ENCODE measurements around the gene ZNF197. TPM values are rescaled to one million over a fixed set of nuclear protein-coding genes. Genes with fewer than 3 reads are reported as not detected.

The ZNF197 gene
- total and polyA plus RNA-seq, 4 donors: 2.4 to 10.6 (median 5.9) TPM

DNA sequence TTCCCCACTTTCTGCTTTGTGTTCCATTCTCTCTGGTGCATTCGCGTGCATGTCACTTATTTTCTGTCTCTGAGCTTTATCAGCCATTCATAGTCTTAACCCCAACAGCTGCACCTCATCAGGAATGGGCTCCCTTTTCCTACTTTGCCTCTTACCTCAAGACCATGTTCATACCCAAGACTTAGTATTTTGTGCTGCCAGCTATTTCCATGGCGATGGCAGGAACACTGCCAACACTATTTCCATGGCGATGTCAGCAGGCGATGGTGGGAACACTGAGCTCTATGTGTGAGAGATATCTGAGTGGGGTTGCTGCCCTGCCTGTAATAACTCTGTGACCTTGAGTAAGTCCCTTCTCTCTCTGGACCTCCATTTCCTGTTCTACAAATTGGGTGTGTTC, 29.2 kb downstream of the ZNF197 start (continued):
- TF ChIP-seq, protein P1, sequence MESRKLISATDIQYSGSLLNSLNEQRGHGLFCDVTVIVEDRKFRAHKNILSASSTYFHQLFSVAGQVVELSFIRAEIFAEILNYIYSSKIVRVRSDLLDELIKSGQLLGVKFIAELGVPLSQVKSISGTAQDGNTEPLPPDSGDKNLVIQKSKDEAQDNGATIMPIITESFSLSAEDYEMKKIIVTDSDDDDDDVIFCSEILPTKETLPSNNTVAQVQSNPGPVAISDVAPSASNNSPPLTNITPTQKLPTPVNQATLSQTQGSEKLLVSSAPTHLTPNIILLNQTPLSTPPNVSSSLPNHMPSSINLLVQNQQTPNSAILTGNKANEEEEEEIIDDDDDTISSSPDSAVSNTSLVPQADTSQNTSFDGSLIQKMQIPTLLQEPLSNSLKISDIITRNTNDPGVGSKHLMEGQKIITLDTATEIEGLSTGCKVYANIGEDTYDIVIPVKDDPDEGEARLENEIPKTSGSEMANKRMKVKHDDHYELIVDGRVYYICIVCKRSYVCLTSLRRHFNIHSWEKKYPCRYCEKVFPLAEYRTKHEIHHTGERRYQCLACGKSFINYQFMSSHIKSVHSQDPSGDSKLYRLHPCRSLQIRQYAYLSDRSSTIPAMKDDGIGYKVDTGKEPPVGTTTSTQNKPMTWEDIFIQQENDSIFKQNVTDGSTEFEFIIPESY (IDR thresholded peaks at IDR 0.05): no peak
- TF ChIP-seq EGR1 (IDR thresholded peaks at IDR 0.05; ENCODE audit: low read depth in 2 of 2) (no peak), SP1 (IDR thresholded peaks at IDR 0.05) (no peak), JUND (IDR thresholded peaks at IDR 0.05) (no peak), YY1 (IDR thresholded peaks at IDR 0.05) (no peak), FOXA1 (IDR thresholded peaks at IDR 0.05) (no peak), TAF1 (conservative IDR thresholded peaks at IDR 0.05) (no peak), FOXA2 (IDR thresholded peaks at IDR 0.05) (no peak), RXRA (IDR thresholded peaks at IDR 0.05) (no peak)
- TF ChIP-seq, protein P2, sequence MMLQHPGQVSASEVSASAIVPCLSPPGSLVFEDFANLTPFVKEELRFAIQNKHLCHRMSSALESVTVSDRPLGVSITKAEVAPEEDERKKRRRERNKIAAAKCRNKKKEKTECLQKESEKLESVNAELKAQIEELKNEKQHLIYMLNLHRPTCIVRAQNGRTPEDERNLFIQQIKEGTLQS (IDR thresholded peaks at IDR 0.05): no peak
- TF ChIP-seq, protein P3, sequence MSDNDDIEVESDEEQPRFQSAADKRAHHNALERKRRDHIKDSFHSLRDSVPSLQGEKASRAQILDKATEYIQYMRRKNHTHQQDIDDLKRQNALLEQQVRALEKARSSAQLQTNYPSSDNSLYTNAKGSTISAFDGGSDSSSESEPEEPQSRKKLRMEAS (IDR thresholded peaks at IDR 0.05): no peak

DNA sequence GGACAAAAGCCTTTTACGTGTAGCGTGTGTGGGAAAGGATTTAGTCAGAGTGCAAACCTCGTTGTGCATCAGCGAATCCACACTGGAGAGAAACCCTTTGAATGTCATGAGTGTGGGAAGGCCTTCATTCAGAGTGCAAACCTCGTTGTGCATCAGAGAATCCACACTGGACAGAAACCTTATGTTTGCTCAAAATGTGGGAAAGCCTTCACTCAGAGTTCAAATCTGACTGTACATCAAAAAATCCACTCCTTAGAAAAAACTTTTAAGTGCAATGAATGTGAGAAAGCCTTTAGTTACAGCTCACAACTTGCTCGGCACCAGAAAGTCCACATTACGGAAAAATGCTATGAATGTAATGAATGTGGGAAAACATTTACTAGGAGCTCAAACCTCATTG, 34.2 kb downstream of the ZNF197 start:
- Histone ChIP-seq H3K9me3 (ENCODE audit: control insufficient read depth in 4 of 4, low read length in 3 of 4) (peaks cover 22 to 42% (median 33%) of the 10 kb centered on the region in 4 donors), H3K4me3 (ENCODE audit: low read depth in 1 of 3, low read length in 3 of 3) (peak overlapping the region in 2 of 3 donors; percentile 8 to 24), H3K9ac (ENCODE audit: low read depth in 1 of 2, low read length in 2 of 2) (no peak overlapping the region), H3K36me3 (ENCODE audit: control insufficient read depth in 4 of 4, insufficient read depth in 3 of 4, low read depth in 1 of 4, low read length in 3 of 4) (peaks cover 10 to 47% (median 42%) of the 10 kb centered on the region in 4 donors), H3K27ac (ENCODE audit: low read depth in 1 of 2, low read length in 2 of 2) (no peak overlapping the region), H3K4me1 (ENCODE audit: control insufficient read depth in 4 of 4, insufficient read depth in 4 of 4, low read length in 3 of 4) (no peaks in the 10 kb centered on the region), H3K27me3 (ENCODE audit: control insufficient read depth in 4 of 4, insufficient read depth in 4 of 4, low read length in 3 of 4) (no peaks in the 10 kb centered on the region)
- WGBS: 97% methylated on average over 7 of the region's 7 CpGs
- no peak for TF ChIP-seq HNF4A (conservative IDR thresholded peaks at IDR 0.05)
- TF ChIP-seq JUND (IDR thresholded peaks at IDR 0.05): no peak
- TF ChIP-seq, protein P4, sequence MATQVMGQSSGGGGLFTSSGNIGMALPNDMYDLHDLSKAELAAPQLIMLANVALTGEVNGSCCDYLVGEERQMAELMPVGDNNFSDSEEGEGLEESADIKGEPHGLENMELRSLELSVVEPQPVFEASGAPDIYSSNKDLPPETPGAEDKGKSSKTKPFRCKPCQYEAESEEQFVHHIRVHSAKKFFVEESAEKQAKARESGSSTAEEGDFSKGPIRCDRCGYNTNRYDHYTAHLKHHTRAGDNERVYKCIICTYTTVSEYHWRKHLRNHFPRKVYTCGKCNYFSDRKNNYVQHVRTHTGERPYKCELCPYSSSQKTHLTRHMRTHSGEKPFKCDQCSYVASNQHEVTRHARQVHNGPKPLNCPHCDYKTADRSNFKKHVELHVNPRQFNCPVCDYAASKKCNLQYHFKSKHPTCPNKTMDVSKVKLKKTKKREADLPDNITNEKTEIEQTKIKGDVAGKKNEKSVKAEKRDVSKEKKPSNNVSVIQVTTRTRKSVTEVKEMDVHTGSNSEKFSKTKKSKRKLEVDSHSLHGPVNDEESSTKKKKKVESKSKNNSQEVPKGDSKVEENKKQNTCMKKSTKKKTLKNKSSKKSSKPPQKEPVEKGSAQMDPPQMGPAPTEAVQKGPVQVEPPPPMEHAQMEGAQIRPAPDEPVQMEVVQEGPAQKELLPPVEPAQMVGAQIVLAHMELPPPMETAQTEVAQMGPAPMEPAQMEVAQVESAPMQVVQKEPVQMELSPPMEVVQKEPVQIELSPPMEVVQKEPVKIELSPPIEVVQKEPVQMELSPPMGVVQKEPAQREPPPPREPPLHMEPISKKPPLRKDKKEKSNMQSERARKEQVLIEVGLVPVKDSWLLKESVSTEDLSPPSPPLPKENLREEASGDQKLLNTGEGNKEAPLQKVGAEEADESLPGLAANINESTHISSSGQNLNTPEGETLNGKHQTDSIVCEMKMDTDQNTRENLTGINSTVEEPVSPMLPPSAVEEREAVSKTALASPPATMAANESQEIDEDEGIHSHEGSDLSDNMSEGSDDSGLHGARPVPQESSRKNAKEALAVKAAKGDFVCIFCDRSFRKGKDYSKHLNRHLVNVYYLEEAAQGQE (IDR thresholded peaks at IDR 0.05): no peak
- no peak for TF ChIP-seq NR2F2 (IDR thresholded peaks at IDR 0.05)
- no peak for TF ChIP-seq FOXA1 (IDR thresholded peaks at IDR 0.05)
- TF ChIP-seq HNF4G (IDR thresholded peaks at IDR 0.05): no peak
- DNase-seq (ENCODE audit: low spot score): no peak

DNA sequence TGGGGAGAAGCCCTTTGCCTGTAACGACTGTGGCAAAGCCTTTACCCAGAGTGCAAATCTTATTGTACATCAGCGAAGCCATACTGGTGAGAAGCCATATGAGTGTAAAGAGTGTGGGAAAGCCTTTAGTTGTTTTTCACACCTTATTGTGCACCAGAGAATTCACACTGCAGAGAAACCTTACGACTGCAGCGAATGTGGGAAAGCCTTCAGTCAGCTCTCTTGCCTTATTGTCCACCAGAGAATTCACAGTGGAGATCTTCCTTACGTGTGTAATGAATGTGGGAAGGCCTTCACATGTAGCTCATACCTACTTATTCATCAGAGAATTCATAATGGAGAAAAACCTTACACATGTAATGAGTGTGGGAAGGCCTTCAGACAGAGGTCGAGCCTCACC, 34.6 kb downstream of the ZNF197 start:
- Histone ChIP-seq H3K4me1 (ENCODE audit: control insufficient read depth in 4 of 4, insufficient read depth in 4 of 4, low read length in 3 of 4) (no peaks in the 10 kb centered on the region), H3K27me3 (ENCODE audit: control insufficient read depth in 4 of 4, insufficient read depth in 4 of 4, low read length in 3 of 4) (no peaks in the 10 kb centered on the region), H3K9me3 (ENCODE audit: control insufficient read depth in 4 of 4, low read length in 3 of 4) (peaks cover 22 to 42% (median 33%) of the 10 kb centered on the region in 4 donors), H3K9ac (ENCODE audit: low read depth in 1 of 2, low read length in 2 of 2) (no peak overlapping the region), H3K36me3 (ENCODE audit: control insufficient read depth in 4 of 4, insufficient read depth in 3 of 4, low read depth in 1 of 4, low read length in 3 of 4) (peaks cover 10 to 46% (median 40%) of the 10 kb centered on the region in 4 donors), H3K27ac (ENCODE audit: low read depth in 1 of 2, low read length in 2 of 2) (no peak overlapping the region), H3K4me3 (ENCODE audit: low read depth in 1 of 3, low read length in 3 of 3) (peak overlapping the region in 2 of 3 donors; percentile 8 to 24)
- TF ChIP-seq FOXA2 (IDR thresholded peaks at IDR 0.05) (no peak), EGR1 (IDR thresholded peaks at IDR 0.05; ENCODE audit: low read depth in 2 of 2) (no peak)
- TF ChIP-seq, protein P2 (IDR thresholded peaks at IDR 0.05): no peak
- TF ChIP-seq, protein P1 (IDR thresholded peaks at IDR 0.05): no peak
- no peak for DNase-seq (ENCODE audit: low spot score)
- 99% methylated on average over 6 of the region's 6 CpGs for WGBS

All from liver (tissue), 9 donors.